Measurements from ENCODE around the gene IRF6.

IRF6 gene

DNA sequence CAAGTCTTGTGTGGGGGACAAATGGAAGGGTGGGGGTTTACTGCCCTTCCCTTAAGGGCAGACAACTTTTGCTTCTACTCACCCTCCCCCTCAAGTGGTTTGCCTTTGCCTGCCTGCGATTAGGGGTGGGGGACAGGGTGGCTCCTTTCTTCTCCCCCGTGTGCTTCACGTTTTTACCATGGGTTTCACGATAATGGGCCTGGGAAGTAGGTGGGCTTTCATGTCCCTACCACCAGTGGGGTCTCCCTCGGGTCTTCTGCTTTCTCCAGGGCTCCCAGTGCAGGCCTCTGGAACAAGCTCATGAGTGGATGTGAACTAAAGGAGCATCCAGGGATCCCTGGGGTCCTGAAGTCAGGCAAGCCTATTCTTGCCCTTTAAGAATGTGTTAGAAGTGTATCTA is 43.4 kb upstream of the IRF6 start:
- TF ChIP-seq, protein P1, sequence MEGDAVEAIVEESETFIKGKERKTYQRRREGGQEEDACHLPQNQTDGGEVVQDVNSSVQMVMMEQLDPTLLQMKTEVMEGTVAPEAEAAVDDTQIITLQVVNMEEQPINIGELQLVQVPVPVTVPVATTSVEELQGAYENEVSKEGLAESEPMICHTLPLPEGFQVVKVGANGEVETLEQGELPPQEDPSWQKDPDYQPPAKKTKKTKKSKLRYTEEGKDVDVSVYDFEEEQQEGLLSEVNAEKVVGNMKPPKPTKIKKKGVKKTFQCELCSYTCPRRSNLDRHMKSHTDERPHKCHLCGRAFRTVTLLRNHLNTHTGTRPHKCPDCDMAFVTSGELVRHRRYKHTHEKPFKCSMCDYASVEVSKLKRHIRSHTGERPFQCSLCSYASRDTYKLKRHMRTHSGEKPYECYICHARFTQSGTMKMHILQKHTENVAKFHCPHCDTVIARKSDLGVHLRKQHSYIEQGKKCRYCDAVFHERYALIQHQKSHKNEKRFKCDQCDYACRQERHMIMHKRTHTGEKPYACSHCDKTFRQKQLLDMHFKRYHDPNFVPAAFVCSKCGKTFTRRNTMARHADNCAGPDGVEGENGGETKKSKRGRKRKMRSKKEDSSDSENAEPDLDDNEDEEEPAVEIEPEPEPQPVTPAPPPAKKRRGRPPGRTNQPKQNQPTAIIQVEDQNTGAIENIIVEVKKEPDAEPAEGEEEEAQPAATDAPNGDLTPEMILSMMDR (IDR thresholded peaks at IDR 0.05; ENCODE audit: control insufficient read depth, extremely low read depth, insufficient read depth) = no peak
- no peak for DNase-seq (ENCODE audit: low read depth)
- no peak overlapping the region for H3K4me3 ChIP-seq (ENCODE audit: low read depth, low read length)

DNA sequence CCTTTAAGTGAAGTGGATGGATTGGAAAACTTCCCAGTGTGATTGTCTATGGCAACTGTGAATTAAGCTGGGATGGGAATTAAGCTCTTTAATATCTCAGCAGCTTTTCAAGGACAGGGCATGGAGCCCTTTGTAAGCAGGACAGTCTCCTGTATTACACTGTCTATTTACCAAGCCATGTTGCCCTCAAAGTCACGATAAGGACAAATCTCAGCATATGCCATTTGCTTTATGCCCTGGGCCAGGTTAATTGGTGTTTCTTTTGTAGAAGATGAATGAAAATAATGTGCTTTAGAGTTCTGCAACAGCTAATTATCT is 39.4 kb upstream of the IRF6 start:
- TF ChIP-seq, protein P1 (IDR thresholded peaks at IDR 0.05; ENCODE audit: control insufficient read depth, extremely low read depth, insufficient read depth) = no peak
- DNase-seq (ENCODE audit: low read depth) = no peak
- no peak overlapping the region for H3K4me3 ChIP-seq (ENCODE audit: low read depth, low read length)

DNA sequence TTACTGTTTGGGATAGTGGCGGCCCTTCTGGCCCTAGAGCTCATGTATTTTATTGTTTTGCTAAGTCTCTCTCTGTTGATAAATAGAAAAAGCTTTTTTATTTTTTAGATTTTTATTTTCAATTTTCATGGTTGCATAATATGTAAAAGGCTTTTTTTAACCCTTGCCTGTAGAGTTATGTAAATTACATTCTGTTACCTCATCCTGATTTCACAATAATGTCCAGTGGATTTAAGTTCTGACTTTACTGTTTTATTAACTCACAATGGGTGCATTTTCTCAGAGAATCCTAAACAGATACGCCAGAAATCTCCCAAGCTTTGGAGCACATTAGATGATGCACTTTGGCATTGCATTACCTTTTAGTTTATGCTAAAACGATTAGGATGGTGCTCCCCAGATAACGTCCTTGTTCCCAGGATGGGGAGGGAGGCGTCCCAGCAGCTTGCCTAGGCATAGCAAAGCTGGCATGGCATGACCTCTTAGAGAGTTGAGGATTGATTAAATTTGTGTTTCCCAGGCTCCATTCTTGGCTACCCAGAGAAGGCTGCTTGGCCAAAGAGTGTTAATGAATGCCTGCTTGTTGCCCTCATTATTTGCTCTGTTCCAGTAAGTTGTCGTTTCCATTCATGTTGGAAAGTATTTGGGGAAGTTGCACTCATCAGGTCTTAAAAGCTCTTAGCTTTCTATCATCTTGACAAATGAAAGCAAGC is 38.9 kb upstream of the IRF6 start:
- no peak overlapping the region for H3K4me3 ChIP-seq (ENCODE audit: low read depth, low read length)
- TF ChIP-seq, protein P1 (IDR thresholded peaks at IDR 0.05; ENCODE audit: control insufficient read depth, extremely low read depth, insufficient read depth) = no peak
- no peak for DNase-seq (ENCODE audit: low read depth)

DNA sequence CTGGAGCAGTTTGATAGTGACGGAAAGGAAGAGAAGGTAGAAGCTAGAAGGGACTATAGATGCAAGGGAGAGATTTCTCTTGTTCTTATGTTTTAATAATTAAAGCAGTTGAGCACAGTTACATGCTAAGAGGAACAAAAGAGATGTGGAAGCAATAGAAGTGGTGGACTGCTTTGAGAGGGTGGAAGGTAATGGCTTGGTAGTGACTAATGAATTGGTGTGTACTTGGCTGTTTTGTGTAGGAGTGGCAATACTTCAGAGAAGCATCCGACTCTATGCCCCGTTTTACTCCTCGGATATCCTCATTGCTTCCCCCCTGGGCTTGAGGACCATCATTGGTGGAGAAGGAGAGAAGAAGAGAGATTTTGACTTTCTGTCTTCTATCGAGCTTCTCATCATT is 34.7 kb upstream of the IRF6 start:
- DNase-seq (ENCODE audit: low read depth) = no peak
- no peak overlapping the region for H3K4me3 ChIP-seq (ENCODE audit: low read depth, low read length)
- TF ChIP-seq, protein P1 (IDR thresholded peaks at IDR 0.05; ENCODE audit: control insufficient read depth, extremely low read depth, insufficient read depth) = no peak

DNA sequence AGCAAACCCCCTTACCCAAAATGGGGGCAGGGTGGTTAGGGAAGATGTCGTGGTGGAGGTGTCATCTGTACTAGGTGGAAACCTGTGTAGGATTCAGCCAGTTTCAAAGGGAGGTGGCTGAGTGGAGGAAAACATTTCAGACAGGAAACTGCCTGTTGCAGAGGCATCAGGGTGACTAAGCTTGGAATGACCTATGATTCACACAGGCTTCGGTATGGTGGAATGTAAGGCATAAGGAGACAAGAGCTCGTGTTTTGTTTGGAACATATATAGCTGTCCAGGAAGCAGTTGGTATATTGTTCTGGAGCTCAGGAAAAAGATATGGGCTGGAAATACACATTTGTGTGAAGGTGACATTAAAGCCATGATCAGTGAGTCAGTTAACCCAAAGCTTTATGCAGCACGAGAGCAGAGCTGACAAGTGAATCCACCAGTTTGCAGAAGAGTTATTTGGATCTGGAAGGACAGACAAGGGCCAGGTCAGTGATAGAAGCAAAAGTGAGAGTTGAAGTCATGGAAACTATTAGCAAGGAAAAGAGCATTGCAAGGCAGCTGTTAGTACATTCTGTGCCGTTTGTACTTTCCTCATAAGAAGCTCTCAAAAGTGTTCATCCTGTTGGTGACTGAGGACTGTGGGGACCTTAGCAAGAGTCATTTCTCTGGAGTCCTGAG is 34.1 kb upstream of the IRF6 start:
- TF ChIP-seq, protein P1 (IDR thresholded peaks at IDR 0.05; ENCODE audit: control insufficient read depth, extremely low read depth, insufficient read depth) = no peak
- H3K4me3 ChIP-seq (ENCODE audit: low read depth, low read length) = no peak overlapping the region
- DNase-seq (ENCODE audit: low read depth) = no peak

DNA sequence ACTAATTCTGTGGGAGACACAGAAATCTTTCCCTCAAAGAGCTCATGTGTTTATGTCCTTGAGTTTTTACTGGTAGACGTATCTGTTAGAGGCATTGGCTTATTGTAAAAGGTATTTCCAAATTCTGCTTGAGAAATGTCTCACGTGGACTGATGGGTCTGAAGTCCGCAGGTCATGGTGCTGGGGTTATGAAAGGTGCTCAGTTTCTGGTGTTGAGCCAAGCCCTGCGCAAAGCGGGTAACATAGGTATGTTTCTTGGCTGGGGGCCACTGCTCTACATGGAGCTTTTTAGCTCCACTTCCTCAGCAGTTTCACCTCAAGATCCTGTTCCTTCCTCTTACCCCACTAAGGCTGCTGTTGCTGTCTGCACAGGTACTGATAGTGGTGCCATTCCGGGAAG is 32.6 kb upstream of the IRF6 start:
- TF ChIP-seq, protein P1 (IDR thresholded peaks at IDR 0.05; ENCODE audit: control insufficient read depth, extremely low read depth, insufficient read depth) = no peak
- DNase-seq (ENCODE audit: low read depth) = no peak
- no peak overlapping the region for H3K4me3 ChIP-seq (ENCODE audit: low read depth, low read length)

DNA sequence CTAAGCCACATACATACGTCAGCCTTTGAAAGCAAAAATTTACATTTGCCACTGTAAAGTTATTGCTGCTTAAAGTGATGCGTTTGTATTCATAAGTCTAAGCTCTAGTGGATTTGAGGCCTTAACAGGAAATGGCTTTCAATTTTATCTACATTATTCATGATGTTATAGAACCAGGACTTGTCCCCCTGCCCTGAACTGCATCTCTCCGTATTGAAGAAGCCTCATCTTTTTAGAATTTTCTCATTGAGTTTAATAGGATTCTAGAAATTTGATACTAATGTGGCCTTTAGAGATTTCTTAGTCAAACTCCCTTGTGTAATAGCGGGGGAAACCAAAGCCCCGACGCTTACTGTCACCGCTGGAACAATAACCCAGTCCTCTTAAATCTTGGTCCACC is 31.7 kb upstream of the IRF6 start:
- DNase-seq (ENCODE audit: low read depth) = no peak
- H3K4me3 ChIP-seq (ENCODE audit: low read depth, low read length) = no peak overlapping the region
- TF ChIP-seq, protein P1 (IDR thresholded peaks at IDR 0.05; ENCODE audit: control insufficient read depth, extremely low read depth, insufficient read depth) = no peak

Measured in LNCaP clone FGC (cell line).